Prostate gland (tissue), 2 donors: ENCODE data around the gene OVCA2. TPM values are rescaled to one million over a fixed set of nuclear protein-coding genes. Genes with fewer than 3 reads are reported as not detected.

Experiments used
- DNase-seq: peaks from one replicate; pipeline ENCODE4 v3.0.0-alpha.2; 2019; ENCODE audit warnings: low spot score
- H3K27ac ChIP-seq, 2 donors: fragments of 200-600 bp; sonication (generic); 2 replicates each; pipeline ENCODE4 v1.5.1; 2017 to 2019
- H3K27me3 ChIP-seq: fragments of 200-600 bp; sonication (generic); replicated peaks from 2 replicates; pipeline ENCODE4 v1.5.1; 2019; ENCODE audit not compliant: insufficient read depth
- H3K36me3 ChIP-seq, 2 donors: fragments of 200-600 bp; sonication (generic); 1 replicate in 1 of 2; 2 replicates in 1 of 2; pipeline versions ENCODE4 v1.5.1 to v1.8.1; 2017 to 2019
- H3K4me1 ChIP-seq: fragments of 200-600 bp; sonication (generic); replicated peaks from 2 replicates; pipeline ENCODE4 v1.5.1; 2019
- H3K4me3 ChIP-seq, 2 donors: fragments of 200-600 bp; sonication (generic); 2 replicates each; pipeline ENCODE4 v1.5.1; 2017 to 2019
- H3K9me3 ChIP-seq: fragments of 200-600 bp; sonication (generic); 2 replicates; pipeline ENCODE4 v1.5.1; 2017
- CTCF ChIP-seq, 4 experiments: fragments of 200-600 bp in 2 of 4; fragments of 450-650 bp in 2 of 4; sonication (generic) in 2 of 4; IDR thresholded peaks; 1 replicate in 3 of 4; 2 replicates in 1 of 4; pipeline ENCODE4 v1.5.1; 2016 to 2019; ENCODE audit warnings: antibody characterized with exemption in 4 of 4, mild to moderate bottlenecking in 2 of 4, moderate library complexity in 2 of 4
- POLR2A ChIP-seq: fragments of 450-650 bp; IDR thresholded peaks from one replicate; pipeline ENCODE4 v1.6.1; 2016; ENCODE audit warnings: antibody characterized with exemption, mild to moderate bottlenecking
- POLR2AphosphoS5 ChIP-seq: sonication (generic); formaldehyde crosslinking; IDR thresholded peaks from one replicate; pipeline ENCODE4 v1.6.1; 2017; ENCODE audit warnings: antibody characterized with exemption
- WGBS: methylation state at CpG from one replicate; pipeline ENCODE4 v1.1.5; 2018; 5-methylcytosine and 5-hydroxymethylcytosine counted together
- intact Hi-C: fragments of 100-400 bp; cut with DNase I; formaldehyde crosslinking; loops from one replicate; pipeline ENCODE4 v1.14.2; 2022
- total RNA-seq, 2 donors: library from RNA; depleted of rRNA; stranded (reverse); fragments of >200 nt; gene quantifications; one replicate each; pipeline ENCODE4 v1.1.0, GENCODE V29; 2016

Gene OVCA2
- total RNA-seq, 2 donors from 2014 or later = 52.2 to 57.5 TPM

DNA sequence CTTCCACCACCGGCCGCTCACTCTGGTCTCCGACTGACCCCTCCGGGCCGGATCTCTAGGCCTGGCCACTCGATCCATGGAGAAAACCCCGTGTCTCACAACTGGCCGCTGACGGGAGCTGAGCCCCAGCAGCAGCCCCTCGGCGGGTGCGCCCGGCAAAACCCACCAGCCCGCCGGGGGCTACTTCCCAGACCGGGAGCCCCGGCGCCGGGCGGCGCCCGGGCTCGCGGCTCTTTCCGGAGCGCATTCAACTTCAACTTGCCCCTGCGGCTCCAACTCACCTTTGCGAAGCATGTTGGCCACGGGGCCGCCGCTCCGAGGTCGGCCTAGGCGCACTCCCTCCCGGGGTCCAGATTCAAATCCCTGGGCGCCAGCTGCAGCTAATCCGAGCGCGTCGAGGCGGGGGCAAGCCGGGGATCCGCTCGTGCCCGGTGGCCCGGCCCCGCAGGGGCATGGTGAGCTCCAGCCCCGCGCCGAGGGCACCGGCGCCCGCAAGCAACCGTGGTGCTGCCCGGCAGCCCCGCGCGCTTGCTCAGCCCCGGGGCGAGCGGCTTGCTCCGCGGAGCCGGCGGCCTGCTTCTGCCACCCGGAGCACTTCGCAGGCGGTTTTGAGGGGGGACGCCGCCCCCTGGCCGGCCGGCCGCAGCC, 17.1 kb upstream of the OVCA2 start:
- Histone ChIP-seq H3K4me3 (peak overlapping the region; percentile 54 to 66), H3K4me1 (no peaks in the 10 kb centered on the region), H3K36me3 (no peaks in the 10 kb centered on the region), H3K27ac (peak overlapping the region; percentile 36 to 72), H3K9me3 (no peaks in the 10 kb centered on the region), H3K27me3 (no peaks in the 10 kb centered on the region)
- no peak for DNase-seq
- intact Hi-C loops = no loop called here
- 1% methylated on average over 54 of the region's 73 CpGs for WGBS
- TF ChIP-seq CTCF (IDR thresholded peaks at IDR 0.05) (no peak), POLR2AphosphoS5 (no peak), POLR2A (no peak)

DNA sequence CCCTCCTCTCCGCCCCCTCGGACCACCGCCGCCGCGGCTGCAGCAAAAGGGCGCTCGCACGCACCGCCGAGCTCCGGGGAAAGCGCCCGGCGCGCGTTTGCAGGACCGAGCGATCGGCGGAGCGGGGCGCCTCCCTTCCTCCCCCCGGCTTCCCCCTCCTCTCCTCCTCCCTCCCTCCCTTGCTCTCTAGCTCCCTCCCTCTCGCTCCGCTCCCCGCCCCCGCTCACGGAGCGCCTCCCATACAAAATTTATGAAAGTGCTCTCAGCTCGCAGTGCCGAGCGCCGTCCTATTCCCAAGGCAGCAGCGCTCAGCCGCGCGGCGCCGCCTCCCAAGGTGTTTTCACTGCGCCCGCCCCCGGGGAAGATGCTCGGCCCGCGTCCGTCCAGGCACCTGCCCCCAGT, 16.6 kb upstream of the OVCA2 start, which contains the start of gene RTN4RL1:
Gene RTN4RL1, minus strand, starts transcription at position 115 of the 402 bp plus-strand sequence. CDS start 469 bp downstream, outside the sequence.
- Histone ChIP-seq H3K27me3 (no peaks in the 10 kb centered on the region), H3K9me3 (no peaks in the 10 kb centered on the region), H3K4me1 (no peaks in the 10 kb centered on the region), H3K4me3 (peak within 1 kb of the TSS; percentile 54 to 66), H3K36me3 (no peaks in the 10 kb centered on the region), H3K27ac (peak within 1 kb of the TSS; percentile 72 to 75)
- peak; percentile 81 for DNase-seq
- TF ChIP-seq CTCF (IDR thresholded peaks at IDR 0.05) = no peak
- TF ChIP-seq POLR2AphosphoS5 = peak; percentile 77
- TF ChIP-seq POLR2A = peak; percentile 45
- under 1% methylated on average over 42 of the region's 47 CpGs for WGBS
- intact Hi-C loops = no loop called here

DNA sequence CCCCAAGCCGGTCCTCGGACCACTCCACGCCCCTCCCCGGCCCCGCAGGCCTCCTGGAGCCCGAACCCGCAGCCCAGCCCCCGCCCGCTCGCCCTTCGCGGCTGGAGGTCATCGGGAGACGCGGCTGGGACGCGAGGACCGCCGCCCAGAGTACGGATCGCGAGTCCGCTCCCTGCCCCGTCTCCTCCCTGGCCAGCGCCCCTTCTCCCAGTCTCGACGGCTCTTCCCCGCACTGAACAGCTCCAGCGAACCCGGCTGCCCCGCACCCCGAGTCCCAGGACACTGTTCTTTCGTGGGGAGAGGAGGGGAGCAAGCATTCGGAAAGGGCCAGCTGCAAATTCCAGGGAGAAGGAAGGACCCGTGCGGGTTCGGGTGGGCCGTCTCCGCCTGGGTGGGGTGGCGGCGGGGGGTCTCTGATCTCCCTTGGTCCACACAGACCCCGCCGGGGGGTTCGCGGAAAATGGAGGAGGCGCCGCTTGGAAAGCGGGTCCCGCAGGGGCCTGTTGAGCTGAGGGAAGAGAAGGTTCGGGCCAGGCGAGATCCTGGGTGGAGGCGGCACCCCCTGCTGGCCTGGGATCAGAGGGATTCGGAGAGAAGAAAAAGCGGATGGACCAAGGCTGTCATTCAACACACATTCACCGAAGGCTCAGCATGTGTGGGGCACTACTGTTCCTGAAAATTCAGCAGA, 16.1 kb upstream of the OVCA2 start:
- Histone ChIP-seq H3K36me3 (no peaks in the 10 kb centered on the region), H3K27ac (peak overlapping the region; percentile 72 to 75), H3K4me3 (peak overlapping the region; percentile 54 to 66), H3K9me3 (no peaks in the 10 kb centered on the region), H3K4me1 (no peaks in the 10 kb centered on the region), H3K27me3 (no peaks in the 10 kb centered on the region)
- intact Hi-C loops = loop anchor here (1.0 kb wide), 1 partner anchor 117 kb away; no protein-coding TSS in a partner anchor
- TF ChIP-seq CTCF (IDR thresholded peaks at IDR 0.05) (peak; percentile 61 to 93 (median 82)), POLR2A (no peak), POLR2AphosphoS5 (peak; percentile 45)
- WGBS = under 1% methylated on average over 50 of the region's 55 CpGs
- DNase-seq = peak; percentile 84

GRCh38 chr17:2027528-2028233, 14.1 kb upstream of the OVCA2 start:
- Histone ChIP-seq H3K27ac (no peak overlapping the region), H3K27me3 (no peaks in the 10 kb centered on the region), H3K4me3 (no peak overlapping the region), H3K4me1 (no peaks in the 10 kb centered on the region), H3K36me3 (no peaks in the 10 kb centered on the region), H3K9me3 (no peaks in the 10 kb centered on the region)
- no peak for TF ChIP-seq POLR2AphosphoS5
- TF ChIP-seq CTCF (IDR thresholded peaks at IDR 0.05) = no peak
- TF ChIP-seq POLR2A = no peak
- intact Hi-C loops = no loop called here
- DNase-seq = no peak
- WGBS = 71% methylated on average over 11 of the region's 11 CpGs
